ENCODE data around the gene CHN2.
"Not testable (repeated sequence)": the region's sequence is repeated elsewhere in the genome, so short reads cannot be mapped to it uniquely, and the experiment has no call there.

CHN2 gene

GRCh38 chr7:29190349-29191045, 4.1 kb upstream of the CHN2 start:
- no peak for DNase-seq

- no peak for DNase-seq
Observed at GRCh38 chr7:29192323-29192722, 2.3 kb upstream of the CHN2 start.

- no peak for DNase-seq
Observed at GRCh38 chr7:29192811-29193210, 1.8 kb upstream of the CHN2 start.

GRCh38 chr7:29193316-29194205, 1.0 kb upstream of the CHN2 start:
- DNase-seq: no peak

GRCh38 chr7:29194206-29194593, 375 bp upstream of the CHN2 start:
- no peak for DNase-seq

GRCh38 chr7:29196191-29196590, 1.6 kb downstream of the CHN2 start:
- no peak for DNase-seq

- no peak for DNase-seq
Observed at GRCh38 chr7:29196971-29197595, 2.5 kb downstream of the CHN2 start.

GRCh38 chr7:29197916-29198315, 3.3 kb downstream of the CHN2 start:
- DNase-seq: no peak

GRCh38 chr7:29199776-29200175, 5.2 kb downstream of the CHN2 start:
- no peak for DNase-seq

- DNase-seq: no peak
Observed at GRCh38 chr7:29202651-29203069, 8.1 kb downstream of the CHN2 start.

GRCh38 chr7:29204491-29205272, 10.1 kb downstream of the CHN2 start:
- DNase-seq: no peak

GRCh38 chr7:29207162-29207801, 12.7 kb downstream of the CHN2 start:
- DNase-seq: no peak

GRCh38 chr7:29208410-29209250, 14.1 kb downstream of the CHN2 start:
- DNase-seq: no peak

GRCh38 chr7:29209745-29210144, 15.2 kb downstream of the CHN2 start:
- no peak for DNase-seq

GRCh38 chr7:29212736-29213135, 18.2 kb downstream of the CHN2 start:
- not testable (repeated sequence) for DNase-seq

- DNase-seq: no peak
Observed at GRCh38 chr7:29214056-29214455, 19.5 kb downstream of the CHN2 start.

GRCh38 chr7:29214816-29215215, 20.2 kb downstream of the CHN2 start:
- DNase-seq: no peak

GRCh38 chr7:29216128-29216527, 21.6 kb downstream of the CHN2 start:
- no peak for DNase-seq

GRCh38 chr7:29217113-29217512, 22.5 kb downstream of the CHN2 start:
- no peak for DNase-seq

- no peak for DNase-seq
Observed at GRCh38 chr7:29224726-29225125, 30.2 kb downstream of the CHN2 start.

GRCh38 chr7:29228289-29229011, 33.9 kb downstream of the CHN2 start:
- no peak for DNase-seq
